HG03354 (cell line): ENCODE measurements around the gene PLA2G4B.

ENCODE experiments used
- ATAC-seq: cut with Tn5 transposase; IDR thresholded peaks from one replicate; pipeline ENCODE4 v1.9.1; 2021; ENCODE audit warnings: mild to moderate bottlenecking; ENCODE audit not compliant: unreplicated experiment, poor library complexity, severe bottlenecking

The PLA2G4B gene

DNA sequence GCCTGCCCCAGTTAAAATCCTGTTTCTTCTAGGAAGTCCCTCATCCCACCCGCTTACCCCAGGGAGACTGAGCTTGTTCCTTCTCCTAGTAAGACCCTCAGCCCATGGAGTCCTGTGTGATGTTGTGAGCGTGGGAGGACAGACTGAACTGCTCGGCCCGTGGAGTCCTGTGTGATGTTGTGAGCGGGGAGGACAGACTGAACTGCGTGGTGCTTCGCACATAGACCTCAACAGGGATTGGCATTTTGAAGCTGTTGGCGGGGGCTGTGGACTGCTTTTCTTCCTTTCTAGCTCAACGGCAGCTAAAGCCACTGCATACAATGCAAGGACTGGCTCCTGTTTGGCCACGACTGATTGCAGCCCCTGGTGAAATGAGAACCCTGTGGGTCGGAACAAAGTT is 56.8 kb downstream of the PLA2G4B start:
- no peak for ATAC-seq

DNA sequence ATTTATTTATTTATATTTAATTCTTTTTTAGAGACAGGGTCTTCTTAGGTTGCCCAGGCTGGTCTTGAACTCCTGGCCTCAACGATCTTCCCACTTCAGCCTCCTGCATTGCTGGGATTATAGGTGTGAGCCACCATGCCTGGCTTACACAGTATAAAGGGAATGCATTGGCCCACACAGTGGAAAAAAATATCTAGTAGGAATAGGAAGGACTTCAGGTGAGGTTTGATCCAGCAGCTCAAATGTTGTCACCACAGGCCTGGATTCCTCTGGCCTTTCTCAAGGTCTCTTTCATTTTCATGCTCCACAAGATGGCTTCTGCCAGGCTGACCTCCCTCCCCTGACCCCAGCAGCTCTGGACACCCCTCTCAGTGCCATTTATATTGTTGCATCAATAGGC is 57.3 kb downstream of the PLA2G4B start:
- ATAC-seq, result no peak

DNA sequence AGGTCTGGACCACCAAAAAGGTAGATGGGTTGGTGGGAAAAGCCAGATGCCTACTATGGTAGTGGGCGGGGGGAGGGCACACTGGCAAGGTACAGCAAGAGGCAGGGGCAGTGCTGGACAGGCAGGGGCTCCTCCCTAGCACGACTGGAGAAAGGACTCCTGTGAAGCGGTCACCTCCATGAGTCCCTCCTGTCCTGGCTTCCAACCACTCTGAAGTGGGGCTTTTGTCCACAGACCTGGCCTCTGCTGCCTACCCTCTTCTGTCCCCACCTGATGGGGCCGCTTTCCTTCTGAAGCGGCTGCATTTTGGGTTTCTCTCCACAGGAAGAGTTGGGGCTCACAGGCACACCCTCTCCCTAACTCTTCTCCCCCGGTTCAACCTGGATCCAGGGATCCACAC is 57.9 kb downstream of the PLA2G4B start:
- no peak for ATAC-seq

DNA sequence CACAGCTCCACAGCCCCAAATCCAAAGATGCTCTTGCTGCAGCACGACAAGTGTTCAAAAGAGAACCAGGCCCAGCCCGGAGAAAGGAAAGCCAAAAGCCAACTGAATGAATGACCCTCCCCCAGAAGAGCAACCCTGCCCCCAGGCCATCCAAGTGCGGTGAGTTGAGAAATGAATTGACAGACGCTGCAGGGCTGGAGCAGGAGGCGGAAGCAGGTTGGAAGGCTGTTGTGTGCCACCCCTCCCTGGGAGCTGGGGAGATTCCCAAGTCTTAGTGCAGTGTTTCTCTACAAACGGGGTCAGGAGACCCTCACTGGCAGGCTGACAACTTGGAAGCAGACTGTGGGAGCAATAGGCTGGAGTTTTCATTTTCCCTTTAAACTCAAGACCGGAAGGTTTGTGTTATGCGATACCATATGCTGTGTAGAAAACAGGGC is 58.7 kb downstream of the PLA2G4B start:
- no peak for ATAC-seq
